HG02759 (cell line): Measurements from ENCODE around the gene CRYBA1.
"Not testable (repeated sequence)": the region's sequence is repeated elsewhere in the genome, so short reads cannot be mapped to it uniquely, and the experiment has no call there.

ENCODE experiments used
- ATAC-seq: cut with Tn5 transposase; IDR thresholded peaks from one replicate; pipeline ENCODE4 v1.9.1; 2021; ENCODE audit warnings: mild to moderate bottlenecking, moderate library complexity; ENCODE audit not compliant: unreplicated experiment

The CRYBA1 gene

GRCh38 chr17:29237476-29238132, 9.1 kb upstream of the CRYBA1 start:
- ATAC-seq = no peak

GRCh38 chr17:29238133-29238850, 8.4 kb upstream of the CRYBA1 start:
- ATAC-seq = no peak

GRCh38 chr17:29240477-29240876, 6.2 kb upstream of the CRYBA1 start:
- ATAC-seq = no peak

- no peak for ATAC-seq
Measured at GRCh38 chr17:29240968-29241963, 5.4 kb upstream of the CRYBA1 start.

- no peak for ATAC-seq
Measured at GRCh38 chr17:29242051-29242450, 4.6 kb upstream of the CRYBA1 start.

- no peak for ATAC-seq
Measured at GRCh38 chr17:29242790-29243189, 3.9 kb upstream of the CRYBA1 start.

GRCh38 chr17:29243792-29244191, 2.9 kb upstream of the CRYBA1 start:
- no peak for ATAC-seq

- no peak for ATAC-seq
Measured at GRCh38 chr17:29245401-29245800, 1.3 kb upstream of the CRYBA1 start.

- no peak for ATAC-seq
Measured at GRCh38 chr17:29247219-29247618, 560 bp downstream of the CRYBA1 start.

- ATAC-seq = no peak
Measured at GRCh38 chr17:29248845-29249244, 2.2 kb downstream of the CRYBA1 start.

GRCh38 chr17:29250666-29251065, 4.0 kb downstream of the CRYBA1 start:
- ATAC-seq = no peak

GRCh38 chr17:29251184-29251583, 4.5 kb downstream of the CRYBA1 start:
- ATAC-seq = no peak

GRCh38 chr17:29252101-29252791, 5.6 kb downstream of the CRYBA1 start:
- no peak for ATAC-seq

GRCh38 chr17:29253037-29253436, 6.4 kb downstream of the CRYBA1 start:
- no peak for ATAC-seq

- no peak for ATAC-seq
Measured at GRCh38 chr17:29255926-29256522, 9.4 kb downstream of the CRYBA1 start.

- no peak for ATAC-seq
Measured at GRCh38 chr17:29256735-29257466, 10.2 kb downstream of the CRYBA1 start.

GRCh38 chr17:29257756-29258155, 11.1 kb downstream of the CRYBA1 start:
- ATAC-seq = no peak

- no peak for ATAC-seq
Measured at GRCh38 chr17:29263916-29264315, 17.3 kb downstream of the CRYBA1 start.

GRCh38 chr17:29271980-29272379, 25.3 kb downstream of the CRYBA1 start:
- not testable (repeated sequence) for ATAC-seq

- ATAC-seq = no peak
Measured at GRCh38 chr17:29273924-29274323, 27.3 kb downstream of the CRYBA1 start.
